GM12878 (cell line): ENCODE measurements around the gene NPAS2. TPM values are rescaled to one million over a fixed set of nuclear protein-coding genes. Genes with fewer than 3 reads are reported as not detected.

Experiments
- ATAC-seq: fragments of 200-7000 bp; cut with Tn5 transposase; 3 replicates; pipeline ENCODE4 v1.9.1; 2020; ENCODE audit warnings: mild to moderate bottlenecking, moderate library complexity
- BruUV-seq: library from RNA; stranded (reverse); fragments of 400-500 nt; replicated peaks from 2 replicates; lab custom pipeline; 2021; lab: Mats Ljungman, UMichigan
- CTCF ChIA-PET: fragments of 300-600 bp; sonication (Branson Sonifier 250); formaldehyde crosslinking; extraction: SDS; loops from one replicate; lab custom pipeline; 2021; ENCODE audit warnings: inconsistent platforms; lab: Yijun Ruan, JAX
- POLR2A ChIA-PET: fragments of 350-600 bp; formaldehyde crosslinking; extraction: SDS; loops from one replicate; lab custom pipeline; 2021; ENCODE audit warnings: inconsistent platforms; lab: Charles Lee
- RAD21 ChIA-PET: fragments of 300-600 bp; sonication (Branson Sonifier 250); formaldehyde crosslinking; loops from one replicate; lab custom pipeline; 2023; ENCODE audit warnings: antibody characterized with exemption; ENCODE audit not compliant: unreplicated experiment; lab: Charles Lee
- SMC1A ChIA-PET: fragments of 300-600 bp; sonication (Branson Sonifier 250); formaldehyde crosslinking; loops from one replicate; lab custom pipeline; 2023; ENCODE audit not compliant: unreplicated experiment, uncharacterized antibody; lab: Charles Lee
- DNase-seq: peaks from one replicate; pipeline ENCODE4 v3.0.0-alpha.2; 2011; ENCODE audit warnings: low read depth, low spot score
- FAIRE-seq: peaks from 3 replicates; lab custom pipeline; 2011; peaks lifted over from hg19 to GRCh38; lab: Jason Lieb, UNC
- H2AFZ ChIP-seq: 2 replicates; pipeline ENCODE4 v1.6.0; 2011; ENCODE audit warnings: low read depth, low read length, control low read depth; ENCODE audit not compliant: control insufficient read depth
- H3K27ac ChIP-seq: 2 replicates; pipeline ENCODE4 v1.5.1; 2011; ENCODE audit warnings: control low read depth; ENCODE audit not compliant: control insufficient read depth, insufficient read depth
- H3K27me3 ChIP-seq, 2 experiments: replicated peaks in 1 of 2; 2 replicates each; pipeline versions ENCODE4 v1.6.0 to v1.6.1; 2011; ENCODE audit warnings: low read length in 1 of 2; ENCODE audit not compliant: control insufficient read depth in 2 of 2, insufficient read depth in 2 of 2
- H3K36me3 ChIP-seq, 2 experiments: 2 replicates each; pipeline ENCODE4 v1.5.1; 2011; ENCODE audit warnings: low read length in 1 of 2; ENCODE audit not compliant: control insufficient read depth in 2 of 2, insufficient read depth in 2 of 2
- H3K4me1 ChIP-seq: 2 replicates; pipeline ENCODE4 v1.6.1; 2011; ENCODE audit warnings: mild to moderate bottlenecking, low read length, moderate library complexity, mixed read lengths; ENCODE audit not compliant: control insufficient read depth, insufficient read depth
- H3K4me2 ChIP-seq: 2 replicates; pipeline ENCODE4 v1.6.0; 2011; ENCODE audit warnings: control low read depth; ENCODE audit not compliant: control insufficient read depth, insufficient read depth
- H3K4me3 ChIP-seq: fragments of 200-600 bp; sonication (generic); 2 replicates; pipeline ENCODE4 v1.5.1; 2016
- H3K79me2 ChIP-seq: 2 replicates; pipeline ENCODE4 v1.6.0; 2011; ENCODE audit warnings: low read length; ENCODE audit not compliant: control insufficient read depth, insufficient read depth
- H3K9ac ChIP-seq: 2 replicates; pipeline ENCODE4 v1.8.0; 2011; ENCODE audit warnings: low read length, control low read depth, mixed read lengths; ENCODE audit not compliant: control insufficient read depth, insufficient read depth
- H3K9me3 ChIP-seq: replicated peaks from 3 replicates; pipeline ENCODE4 v1.5.1; 2011; ENCODE audit warnings: mild to moderate bottlenecking, low read length; ENCODE audit not compliant: control insufficient read depth, insufficient read depth
- H4K20me1 ChIP-seq: 2 replicates; pipeline ENCODE4 v1.6.0; 2011; ENCODE audit not compliant: control insufficient read depth, insufficient read depth
- BMI1 ChIP-seq: fragments of 450-650 bp; IDR thresholded peaks from 2 replicates; pipeline ENCODE4 v1.6.1; 2016; ENCODE audit warnings: mild to moderate bottlenecking, moderate library complexity, borderline replicate concordance
- CHD1 ChIP-seq: IDR thresholded peaks from 2 replicates; pipeline ENCODE4 v1.6.1; 2012; ENCODE audit warnings: low read depth, low read length, improper control_type of control experiment
- KDM1A ChIP-seq: fragments of 200-600 bp; sonication (generic); IDR thresholded peaks from 2 replicates; pipeline ENCODE4 v1.6.1; 2016; ENCODE audit warnings: borderline replicate concordance
- NBN ChIP-seq: fragments of 450-650 bp; IDR thresholded peaks from 2 replicates; pipeline ENCODE4 v1.6.1; 2016
- RAD51 ChIP-seq: fragments of 450-650 bp; IDR thresholded peaks from 2 replicates; pipeline ENCODE4 v1.6.1; 2016; ENCODE audit warnings: moderate library complexity, mild to moderate bottlenecking, inconsistent platforms
- REST ChIP-seq: IDR thresholded peaks from 2 replicates; pipeline ENCODE4 v1.6.1; 2012; ENCODE audit warnings: mild to moderate bottlenecking, low read depth, low read length
- SMARCA5 ChIP-seq: fragments of 450-650 bp; IDR thresholded peaks from 2 replicates; pipeline ENCODE4 v1.6.1; 2017; ENCODE audit warnings: mild to moderate bottlenecking
- SRF ChIP-seq, 2 experiments: IDR thresholded peaks; 2 replicates each; pipeline ENCODE4 v1.6.1; 2011; ENCODE audit warnings: low read depth in 2 of 2, low read length in 2 of 2, mild to moderate bottlenecking in 1 of 2, moderate library complexity in 1 of 2
- TCF3 ChIP-seq: IDR thresholded peaks from 2 replicates; pipeline ENCODE4 v1.6.1; 2012; ENCODE audit warnings: low read depth, mild to moderate bottlenecking, low read length, borderline replicate concordance; ENCODE audit not compliant: insufficient read depth
- WGBS: methylation state at CpG from one replicate; pipeline ENCODE4 v1.1.6; 2016; ENCODE audit warnings: low lambda C conversion rate; ENCODE audit not compliant: insufficient replicate concordance, insufficient coverage; ENCODE audit errors: missing lambda C conversion rate; 5-methylcytosine and 5-hydroxymethylcytosine counted together
- in situ Hi-C: fragments of 300-500 bp; cut with MboI; formaldehyde crosslinking; loops from 9 replicates; pipeline ENCODE4 v1.14.3; 2018; ENCODE audit warnings: mixed read lengths
- intact Hi-C: fragments of 100-400 bp; cut with micrococcal nuclease; formaldehyde crosslinking; loops from one replicate; pipeline ENCODE4 v1.14.2; 2022; ENCODE audit not compliant: unreplicated experiment
- polyA plus RNA-seq, 11 experiments: library from polyadenylated mRNA; depleted of rRNA in 4 of 11; unstranded in 6 of 11; stranded (reverse) in 5 of 11; fragments of >200 nt; fragmentation: Nextera tagmentation in 4 of 11; fragmentation: Illumina TruSeq in 1 of 11; extraction: Ambion mirVana in 4 of 11; extraction: Trizol in 1 of 11; gene quantifications; 1 replicate in 1 of 11; 2 replicates in 10 of 11; pipeline versions ENCODE4 v1.2.1 to v1.2.3, GENCODE V29; 2011 to 2016; ENCODE audit warnings: inconsistent platforms in 2 of 11, missing spikeins in 2 of 11, low read depth in 1 of 11
- total RNA-seq, 4 experiments: library from RNA; depleted of rRNA in 3 of 4; stranded (reverse); fragments of >200 nt in 3 of 4; fragmentation: Illumina TruSeq in 1 of 4; extraction: Trizol in 1 of 4; gene quantifications; 2 replicates each; pipeline versions ENCODE4 v1.2.1 to v1.2.3, GENCODE V29; 2013 to 2021

NPAS2 gene
- total and polyA plus RNA-seq, 10 of the 15 experiments (the other 5 are each of a cell fraction or from before 2014, with no cell fraction given): 0.08 TPM; not detected in 9

- ATAC-seq (no peak), FAIRE-seq (no peak), DNase-seq (no peak)
- no peak overlapping the region for H3K4me2 ChIP-seq
- H3K4me1 ChIP-seq: no peaks in the 10 kb centered on the region
- no peaks in the 10 kb centered on the region; a peak in 1 of 4 replicates for H3K27me3 ChIP-seq
- no peaks in the 10 kb centered on the region for H4K20me1 ChIP-seq
- RAD21 ChIA-PET: no interaction called here
- no TSS peak for BruUV-seq
- no peak overlapping the region for H3K4me3 ChIP-seq
- TF ChIP-seq BMI1: no peak
- TF ChIP-seq TCF3: no peak
- TF ChIP-seq NBN: no peak
- no peak for TF ChIP-seq RAD51
- TF ChIP-seq SMARCA5: no peak
- no peak for TF ChIP-seq CHD1
- no peak for TF ChIP-seq REST
- no peak for TF ChIP-seq SRF (IDR thresholded peaks at IDR 0.05; ENCODE audit: low read depth in 2 of 2, low read length in 2 of 2)
- no peak for TF ChIP-seq KDM1A
- intact Hi-C loops (no loop called here), in situ Hi-C loops (no loop called here)
- H3K36me3 ChIP-seq: no peaks in the 10 kb centered on the region
- no peaks in the 10 kb centered on the region for H3K9me3 ChIP-seq
- H3K79me2 ChIP-seq: no peaks in the 10 kb centered on the region
- CTCF ChIA-PET: no interaction called here
- H2AFZ ChIP-seq: no peak overlapping the region
- POLR2A ChIA-PET: no interaction called here
- 53% methylated on average over 6 of the region's 6 CpGs for WGBS
- H3K9ac ChIP-seq: no peak overlapping the region
- no peak overlapping the region for H3K27ac ChIP-seq
- SMC1A ChIA-PET: no interaction called here
Measured at GRCh38 chr2:100939445-100939844, 119.5 kb downstream of the NPAS2 start.
